ENCODE results near the gene SGF29.
"Not testable (repeated sequence)": the region's sequence is repeated elsewhere in the genome, so short reads cannot be mapped to it uniquely, and the experiment has no call there.

The SGF29 gene

DNA sequence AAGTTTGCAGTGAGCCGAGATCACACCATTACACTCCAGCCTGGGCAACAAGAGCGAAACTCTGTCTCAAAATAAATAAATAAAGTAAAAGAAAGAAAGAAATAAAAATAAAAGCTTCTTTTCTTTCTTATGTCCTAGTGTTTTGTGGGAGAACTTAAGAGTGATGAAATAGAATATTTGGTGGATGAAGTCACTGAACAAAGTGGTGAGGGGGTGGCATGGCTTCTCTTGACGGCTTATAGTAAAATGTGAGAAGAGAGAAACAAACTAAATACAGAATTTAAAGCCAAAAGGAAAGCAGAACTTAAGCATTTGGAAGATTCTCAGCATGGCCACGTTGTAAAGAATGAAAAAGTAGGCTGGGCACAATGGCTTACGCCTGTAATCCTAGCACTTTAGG lies 15.3 kb downstream of the SGF29 start:
- no peak for DNase-seq

DNA sequence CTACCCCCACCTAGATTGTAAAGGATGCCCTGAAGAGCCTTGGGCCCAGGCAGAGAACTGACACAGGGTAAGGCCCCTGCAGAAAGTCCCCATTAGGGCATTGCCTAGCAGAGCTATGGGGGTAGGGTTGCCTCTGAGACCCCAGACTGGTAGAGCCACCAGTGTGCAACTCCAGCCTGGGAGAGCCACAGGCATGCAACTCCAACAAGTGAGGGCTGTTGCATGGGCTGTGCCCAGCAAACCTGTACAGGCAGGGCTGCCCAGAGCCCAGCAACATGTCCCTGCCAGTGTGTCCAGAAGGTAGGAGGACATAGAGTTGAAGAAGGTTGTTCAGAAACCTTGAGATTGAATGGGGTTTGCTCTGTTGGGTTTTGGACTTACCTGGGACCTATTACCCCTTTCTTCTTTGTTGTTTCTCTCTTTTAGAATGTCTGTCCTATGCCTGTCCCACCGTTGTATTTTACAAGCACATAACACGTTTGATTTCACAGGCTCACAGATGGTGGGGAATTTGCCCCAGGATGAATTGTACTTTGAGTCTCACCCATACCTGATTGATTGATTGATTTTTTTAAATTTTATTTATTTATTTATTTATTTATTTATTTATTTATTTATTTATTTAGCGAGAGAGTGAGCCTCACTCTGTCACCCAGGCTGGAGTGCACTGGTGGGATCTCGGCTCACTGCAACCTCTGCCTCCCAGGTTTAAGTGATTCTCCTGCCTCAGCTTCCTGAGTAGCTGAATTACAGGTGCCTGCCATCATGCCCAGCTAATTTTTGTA lies 16.4 kb downstream of the SGF29 start:
- no peak for DNase-seq

DNA sequence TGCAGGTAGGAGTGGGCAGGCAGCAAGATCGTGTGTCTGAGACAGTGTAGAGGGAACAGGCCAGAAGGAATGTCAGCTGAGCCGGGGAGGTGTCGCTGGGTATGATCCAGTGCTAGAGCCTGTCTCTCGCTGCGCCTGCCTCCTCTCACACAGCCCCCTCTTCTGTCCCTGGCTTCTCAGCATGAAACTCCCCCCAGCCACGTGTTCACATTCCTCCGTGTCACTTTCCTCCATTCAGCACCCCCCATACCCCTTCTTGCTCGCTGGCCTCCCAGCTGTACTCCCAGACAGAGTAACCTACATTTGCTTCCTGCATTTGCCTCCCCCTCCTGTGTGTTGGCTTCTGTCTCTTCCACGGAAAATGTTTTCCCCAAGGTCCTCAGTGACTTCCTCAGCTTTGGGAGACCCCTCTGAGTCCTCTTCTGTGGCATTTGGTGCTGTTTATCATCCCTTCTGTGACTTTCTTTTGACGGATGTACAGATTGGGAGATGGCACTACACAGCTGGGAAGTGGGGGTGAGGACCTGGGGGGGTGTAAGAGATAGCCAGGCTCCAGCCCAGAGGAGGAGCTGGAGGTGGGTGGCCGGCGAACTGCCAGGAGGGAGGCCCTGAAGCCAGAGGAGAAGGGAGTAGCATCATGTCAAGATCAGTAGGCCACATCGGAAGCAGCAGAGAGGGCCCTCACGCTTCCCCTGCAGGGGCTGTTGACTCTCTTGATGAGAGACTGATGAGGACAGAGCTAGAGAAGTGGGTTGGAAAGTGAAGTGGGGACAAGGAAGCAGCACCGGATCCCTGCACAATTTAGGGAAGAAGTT lies 19.2 kb downstream of the SGF29 start:
- no peak for DNase-seq

DNA sequence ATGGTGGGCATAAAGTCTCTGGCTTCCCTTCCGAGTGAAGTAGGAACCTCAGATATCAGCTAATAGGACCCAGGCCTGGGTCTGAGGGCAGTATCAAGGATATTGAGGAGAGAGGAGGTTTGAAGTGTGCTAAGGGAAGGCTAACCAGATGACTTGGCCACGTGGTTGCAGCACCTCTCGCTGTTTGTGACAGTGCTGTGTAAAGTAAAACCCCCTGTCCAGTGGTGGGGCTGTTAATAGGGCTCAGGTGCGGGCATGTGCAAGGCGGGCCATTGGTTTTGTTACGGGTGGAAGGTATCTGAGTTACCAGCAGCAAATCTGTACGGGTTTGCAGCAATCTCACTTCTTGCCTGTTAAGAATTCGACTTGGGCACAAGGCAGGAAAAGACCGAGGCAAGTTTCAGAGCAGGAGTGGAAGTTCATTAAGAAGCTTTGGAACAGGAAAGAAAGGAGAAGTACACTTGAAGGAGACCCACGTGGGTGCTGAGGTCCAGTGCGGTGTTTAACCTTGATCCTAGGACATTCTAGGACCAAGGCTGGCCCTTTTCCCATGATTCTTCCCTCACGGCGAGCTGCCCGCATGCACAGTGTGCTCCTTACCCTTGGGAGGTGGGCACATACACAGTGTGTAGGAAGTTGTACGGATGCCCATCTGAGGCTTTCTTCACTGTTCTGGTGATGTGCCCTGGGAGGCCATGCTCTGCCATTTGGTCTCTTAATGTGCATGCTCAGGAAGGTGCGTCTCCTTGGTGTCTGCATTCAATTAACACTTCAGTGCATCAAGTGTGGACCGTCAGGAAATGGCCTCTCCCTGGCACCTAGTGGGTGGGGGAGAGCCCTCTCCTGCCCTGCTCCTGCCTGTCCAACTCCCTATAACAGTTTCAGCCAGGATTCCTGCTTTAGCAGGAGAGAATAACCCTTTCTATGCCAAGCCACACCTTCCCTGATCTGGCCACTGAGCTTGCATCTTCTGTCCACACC lies 20.3 kb downstream of the SGF29 start:
- no peak for DNase-seq

DNA sequence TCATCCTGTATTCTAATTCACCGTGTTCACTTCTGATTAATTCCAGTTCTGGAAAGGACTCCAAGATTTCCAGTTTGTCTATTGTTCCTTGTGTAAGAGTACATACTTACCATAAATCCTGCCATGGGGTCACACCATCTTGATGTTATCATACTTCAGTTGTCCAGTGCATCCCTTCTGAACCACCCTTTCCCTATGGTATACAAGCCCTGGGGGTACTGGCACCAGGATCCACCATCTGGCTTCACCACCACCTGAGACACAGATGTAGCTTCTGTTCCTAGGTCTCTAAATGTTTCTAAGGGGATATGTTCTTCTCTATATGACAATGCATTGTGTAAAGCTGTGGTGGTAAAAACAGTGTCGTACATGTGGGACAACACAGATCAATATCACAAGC lies 21.2 kb downstream of the SGF29 start:
- DNase-seq: no peak

DNA sequence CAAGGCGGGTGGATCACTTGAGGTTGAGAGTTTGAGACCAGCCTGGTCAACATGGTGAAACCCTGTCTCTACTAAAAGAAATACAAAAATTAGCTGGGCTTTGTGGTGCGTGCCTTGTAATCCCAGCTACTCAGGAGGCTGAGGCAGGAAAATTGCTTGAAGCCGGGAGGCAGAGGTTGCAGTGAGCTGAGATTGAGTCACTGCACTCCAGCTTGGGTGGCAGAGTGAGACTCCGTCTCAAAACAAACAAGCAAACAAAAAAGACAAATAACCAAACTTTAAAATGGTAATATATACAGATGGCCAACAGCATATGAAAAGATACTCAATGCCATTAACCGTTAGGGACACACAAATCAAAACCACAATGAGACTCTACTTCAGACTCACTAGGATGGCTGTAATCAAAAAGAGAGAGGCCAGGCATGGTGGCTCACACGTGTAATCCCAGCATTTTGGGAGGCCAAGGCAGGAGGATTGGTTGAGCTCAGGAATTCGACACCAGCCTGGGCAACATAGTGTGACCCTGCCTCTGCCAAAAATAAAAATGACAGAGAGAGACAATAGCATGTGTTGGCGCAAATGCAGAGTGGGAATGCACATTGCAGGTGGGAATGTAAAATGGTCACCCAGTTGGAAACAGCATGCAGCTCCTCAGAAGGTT lies 21.9 kb downstream of the SGF29 start:
- no peak for DNase-seq

DNA sequence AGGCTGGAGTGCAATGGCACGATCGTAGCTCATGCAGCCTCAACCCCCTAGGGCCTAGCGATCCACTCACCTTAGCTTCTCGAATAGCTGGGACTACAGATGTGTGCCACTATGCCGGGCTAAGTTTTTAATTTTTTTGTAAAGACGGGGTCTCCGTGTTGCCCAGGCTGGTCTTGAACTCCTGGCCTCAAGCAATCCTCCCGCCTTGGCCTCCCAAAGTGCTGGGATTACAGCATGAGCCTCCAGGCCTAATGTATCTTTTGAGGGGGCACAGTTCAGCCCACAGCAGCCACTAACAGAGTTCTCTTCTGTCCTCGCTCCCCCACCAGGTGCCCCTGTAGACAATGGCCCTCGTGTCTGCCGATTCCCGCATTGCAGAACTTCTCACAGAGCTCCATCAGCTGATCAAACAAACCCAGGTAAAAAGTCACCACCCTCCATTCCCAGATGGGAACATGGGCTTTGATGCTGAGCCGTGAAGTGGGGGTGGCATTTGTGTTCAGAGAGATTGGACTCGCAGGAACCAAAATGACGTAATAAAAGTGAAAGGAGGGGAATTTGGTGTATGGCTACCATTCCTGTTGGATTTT lies 27.1 kb downstream of the SGF29 start:
- DNase-seq: no peak

DNA sequence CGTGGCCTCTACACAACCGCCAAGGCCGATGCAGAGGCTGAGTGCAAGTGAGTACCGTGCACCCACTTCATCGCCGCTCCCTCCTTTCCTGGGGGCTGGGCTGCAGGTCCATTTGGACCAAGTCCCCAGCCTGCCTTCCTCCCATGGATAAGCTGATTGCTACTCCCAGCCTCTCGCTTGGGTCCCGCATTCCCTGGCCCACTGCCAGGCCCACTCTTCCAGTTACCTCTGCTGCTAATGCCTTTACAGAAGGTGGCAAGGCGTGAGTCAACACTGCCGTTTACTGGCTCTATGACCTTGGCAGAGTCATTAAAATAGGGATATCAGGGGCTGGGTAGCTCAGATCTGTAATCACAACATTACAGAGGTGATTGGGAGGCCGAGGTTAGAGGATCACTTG lies 32.0 kb downstream of the SGF29 start:
- no peak for DNase-seq

DNA sequence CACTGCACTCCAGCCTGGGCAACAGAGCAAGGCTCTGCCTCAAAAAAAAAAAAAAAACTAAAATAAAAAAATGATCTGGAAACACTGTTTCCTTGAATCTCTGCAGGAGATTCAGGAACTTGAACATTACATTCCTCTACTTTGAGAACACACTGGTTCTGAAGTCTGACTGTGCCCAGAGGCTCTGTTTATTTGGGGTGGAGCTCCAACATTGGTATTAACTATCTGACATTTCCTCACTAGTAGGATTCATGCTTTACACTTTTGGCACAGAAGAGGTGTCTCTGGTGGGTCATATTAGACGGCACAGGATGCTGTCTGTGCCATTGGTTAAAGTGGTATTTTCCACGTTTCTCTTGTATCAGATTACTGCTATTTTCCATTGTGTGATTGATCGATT lies 32.7 kb downstream of the SGF29 start:
- DNase-seq: no peak

DNA sequence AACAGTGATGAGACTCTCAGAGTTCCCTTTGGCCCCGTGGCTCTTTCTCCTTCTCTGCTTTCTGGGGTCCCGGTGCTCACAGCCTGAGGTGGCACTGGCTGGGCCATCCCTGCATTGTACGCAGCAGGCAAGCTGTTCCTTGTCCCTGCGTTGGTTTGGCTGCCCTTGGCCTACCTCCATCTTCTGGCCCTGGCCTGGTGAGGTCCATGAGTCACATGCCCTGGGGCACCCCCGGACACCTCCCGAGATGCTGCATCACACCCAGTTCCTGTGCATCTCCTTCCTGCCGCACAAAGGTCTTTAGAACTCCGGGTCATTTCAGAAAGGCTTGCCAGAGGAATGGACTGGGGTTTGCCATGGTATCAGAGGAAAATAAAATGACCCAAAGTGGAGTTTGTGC lies 33.7 kb downstream of the SGF29 start:
- DNase-seq: no peak

DNA sequence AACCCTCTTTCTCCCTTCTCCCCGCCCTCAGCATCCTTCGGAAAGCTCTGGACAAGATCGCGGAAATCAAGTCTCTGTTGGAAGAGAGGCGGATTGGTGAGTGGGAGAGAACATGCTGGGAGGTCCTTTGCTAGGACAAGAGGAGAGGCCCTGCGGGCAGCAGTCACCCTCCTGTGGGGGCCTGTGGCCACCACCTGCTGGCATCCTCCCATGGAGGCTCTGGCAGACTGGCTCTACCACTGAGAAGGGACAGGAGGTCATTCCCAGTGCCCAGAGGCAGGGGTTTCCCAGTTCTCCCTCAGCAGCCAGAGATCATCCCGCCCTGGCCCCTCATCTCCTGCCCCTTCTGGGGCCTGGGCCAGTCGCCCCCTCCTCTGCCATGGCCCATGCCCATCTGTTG lies 35.3 kb downstream of the SGF29 start:
- DNase-seq: no peak

DNA sequence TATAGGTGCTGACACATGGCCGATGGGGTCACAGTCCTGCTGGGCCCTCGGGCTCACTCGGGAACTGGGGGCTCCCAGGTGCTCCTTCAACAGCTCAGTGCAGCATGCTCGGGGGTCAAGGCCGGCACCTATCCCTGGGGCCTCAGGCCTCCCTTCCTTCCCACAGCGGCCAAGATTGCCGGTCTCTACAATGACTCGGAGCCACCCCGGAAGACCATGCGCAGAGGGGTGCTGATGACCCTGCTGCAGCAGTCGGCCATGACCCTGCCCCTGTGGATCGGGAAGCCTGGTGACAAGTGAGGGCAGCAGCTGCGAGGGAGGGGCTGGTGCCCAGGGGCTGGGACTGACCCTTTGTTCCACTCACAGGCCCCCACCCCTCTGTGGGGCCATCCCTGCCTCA lies 36.2 kb downstream of the SGF29 start:
- no peak for DNase-seq

DNA sequence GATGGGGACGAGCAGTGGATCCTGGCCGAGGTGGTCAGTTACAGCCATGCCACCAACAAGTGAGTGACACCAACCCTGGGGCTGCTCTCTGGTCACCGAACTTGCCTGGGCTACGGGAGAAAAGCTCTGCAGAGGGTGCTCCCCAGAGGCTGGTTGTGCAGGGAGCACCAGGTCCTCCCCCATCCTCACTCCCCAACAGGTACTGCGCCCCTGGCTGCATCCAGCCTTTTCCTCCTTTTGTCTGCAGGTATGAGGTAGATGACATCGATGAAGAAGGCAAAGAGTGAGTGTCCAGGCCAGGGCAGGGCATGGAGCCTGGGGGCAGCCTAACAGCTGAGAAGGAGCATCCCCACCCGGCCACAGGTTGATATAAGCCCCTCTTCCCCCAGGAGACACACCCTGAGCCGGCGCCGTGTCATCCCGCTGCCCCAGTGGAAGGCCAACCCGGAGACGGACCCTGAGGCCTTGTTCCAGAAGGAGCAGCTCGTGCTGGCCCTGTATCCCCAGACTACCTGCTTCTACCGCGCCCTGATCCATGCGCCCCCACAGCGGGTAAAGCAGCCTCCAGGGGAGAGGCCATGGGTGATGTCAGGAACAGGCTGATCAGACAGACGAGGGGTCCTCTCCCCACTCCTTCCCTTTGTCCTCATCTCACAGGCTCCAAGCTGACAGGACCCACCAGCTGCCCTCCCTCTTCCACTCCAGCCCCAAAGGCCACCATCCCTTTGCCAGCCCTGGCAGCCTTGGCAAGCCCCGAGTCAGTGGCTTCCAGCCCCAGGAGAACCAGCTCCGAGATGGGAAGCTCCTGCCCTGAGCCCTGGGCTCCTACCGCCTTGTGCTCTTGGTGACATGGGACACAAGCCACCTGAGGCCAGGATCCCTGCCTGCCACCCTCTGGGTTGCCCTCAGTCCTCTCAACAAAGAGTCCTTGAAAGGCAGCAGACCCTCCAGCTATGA lies 36.9 kb downstream of the SGF29 start:
- DNase-seq: no peak

DNA sequence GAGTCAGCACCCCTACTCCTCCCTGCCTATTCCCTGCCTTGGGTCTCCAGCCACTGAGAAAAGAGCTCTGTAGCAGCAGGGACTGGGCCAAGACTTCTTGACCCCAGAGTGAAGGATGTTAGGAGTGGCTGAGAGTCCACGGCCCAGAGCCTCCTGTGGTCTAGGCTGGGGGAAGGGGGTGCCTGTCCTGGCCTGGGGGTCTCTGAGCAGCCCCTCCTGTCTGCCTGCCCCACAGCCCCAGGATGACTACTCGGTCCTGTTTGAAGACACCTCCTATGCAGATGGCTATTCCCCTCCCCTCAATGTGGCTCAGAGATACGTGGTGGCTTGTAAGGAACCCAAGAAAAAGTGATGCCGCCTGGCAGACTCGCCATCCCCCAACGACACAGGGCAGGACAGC lies 37.6 kb downstream of the SGF29 start:
- DNase-seq: no peak

DNA sequence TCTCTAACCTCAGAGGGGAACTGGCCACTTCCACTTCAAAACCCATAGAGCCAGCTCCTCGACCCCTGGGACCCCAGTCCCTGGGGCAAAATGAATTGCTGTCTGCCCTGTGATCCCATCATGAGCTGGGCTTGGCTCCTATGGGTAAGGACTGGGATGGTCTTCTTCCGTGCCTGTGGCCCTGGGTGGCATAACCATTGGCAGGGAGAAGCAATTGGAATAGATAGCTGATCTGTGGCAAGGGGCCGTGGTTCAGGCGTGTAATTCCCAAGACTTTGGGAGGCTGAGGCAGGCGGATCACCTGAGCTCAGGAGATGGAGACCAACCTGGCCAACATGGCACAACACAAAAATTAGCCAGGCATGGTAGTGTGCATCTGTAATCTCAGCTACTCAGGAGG lies 38.8 kb downstream of the SGF29 start:
- no peak for DNase-seq

DNA sequence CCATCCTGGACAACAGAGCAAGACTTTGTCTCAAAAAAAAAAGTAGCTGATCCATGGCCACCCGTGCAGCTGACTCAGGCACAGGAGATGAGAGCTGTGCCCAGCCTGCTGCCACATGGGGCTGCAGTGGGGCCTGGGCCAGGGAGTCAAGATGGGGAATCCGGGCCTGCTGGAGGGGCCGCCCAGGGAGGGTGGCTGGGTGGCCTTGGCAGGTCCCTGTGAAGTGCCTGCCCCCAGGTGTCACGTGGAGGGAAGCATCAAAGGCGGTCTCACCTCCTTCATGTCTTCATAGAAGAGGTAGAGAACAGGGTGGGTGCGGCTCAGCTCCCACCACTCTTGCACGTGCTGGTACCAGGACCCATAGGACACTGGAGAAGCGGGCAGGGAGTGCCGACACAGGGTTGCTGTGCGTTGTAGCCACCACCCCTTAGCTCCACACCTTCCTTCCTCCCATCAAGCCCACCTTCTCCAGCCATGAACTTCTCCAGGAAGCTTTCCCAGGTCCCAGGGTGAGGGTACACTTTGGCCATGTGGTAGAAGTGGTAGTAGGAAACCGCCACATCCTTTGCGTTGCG lies 39.3 kb downstream of the SGF29 start:
- no peak for DNase-seq

DNA sequence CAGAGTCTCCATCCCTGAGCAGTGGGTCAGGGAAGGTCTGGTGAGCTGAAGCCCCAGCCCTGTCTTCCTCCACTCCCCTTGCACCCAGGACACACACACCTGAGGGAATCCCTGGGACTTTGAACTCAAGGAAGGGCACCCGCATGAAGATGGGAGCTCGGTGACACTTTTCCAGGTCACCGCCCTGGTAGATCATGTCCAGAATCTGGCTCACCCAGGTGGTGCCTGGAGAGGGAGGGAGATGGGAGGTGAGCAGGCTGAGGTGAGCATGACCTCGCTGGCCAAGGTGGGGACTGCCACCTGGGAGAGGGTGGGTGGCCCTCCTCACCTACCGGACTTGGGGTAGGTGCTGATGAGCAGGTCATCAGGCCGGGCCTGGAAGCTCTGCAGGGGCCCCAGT lies 41.7 kb downstream of the SGF29 start:
- not testable (repeated sequence) for DNase-seq

DNA sequence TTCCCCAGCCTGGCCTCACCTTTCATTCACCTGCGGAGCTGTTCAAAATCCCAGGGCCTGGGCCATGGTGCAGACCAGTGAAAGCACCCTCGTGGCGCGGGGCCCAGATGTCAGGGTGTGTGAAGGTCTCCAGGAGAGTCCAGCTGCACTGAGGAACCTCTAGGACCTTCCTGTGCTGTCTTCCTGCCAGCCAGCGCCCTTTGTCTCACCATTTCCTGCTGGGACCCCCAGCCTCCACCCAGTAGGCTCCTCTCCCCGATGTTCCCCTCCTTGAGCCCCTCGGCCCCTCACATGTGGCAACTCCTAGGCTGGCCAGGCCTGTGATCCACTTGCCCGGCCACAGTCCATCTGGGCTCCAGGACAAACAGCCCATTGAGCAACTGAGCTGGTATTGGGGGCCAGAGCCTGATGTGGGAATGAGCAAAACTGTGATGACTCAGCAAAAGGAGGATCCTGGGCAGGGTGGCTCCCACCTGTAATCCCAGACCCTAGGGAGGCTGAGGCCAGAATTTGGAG lies 42.5 kb downstream of the SGF29 start:
- no peak for DNase-seq

DNA sequence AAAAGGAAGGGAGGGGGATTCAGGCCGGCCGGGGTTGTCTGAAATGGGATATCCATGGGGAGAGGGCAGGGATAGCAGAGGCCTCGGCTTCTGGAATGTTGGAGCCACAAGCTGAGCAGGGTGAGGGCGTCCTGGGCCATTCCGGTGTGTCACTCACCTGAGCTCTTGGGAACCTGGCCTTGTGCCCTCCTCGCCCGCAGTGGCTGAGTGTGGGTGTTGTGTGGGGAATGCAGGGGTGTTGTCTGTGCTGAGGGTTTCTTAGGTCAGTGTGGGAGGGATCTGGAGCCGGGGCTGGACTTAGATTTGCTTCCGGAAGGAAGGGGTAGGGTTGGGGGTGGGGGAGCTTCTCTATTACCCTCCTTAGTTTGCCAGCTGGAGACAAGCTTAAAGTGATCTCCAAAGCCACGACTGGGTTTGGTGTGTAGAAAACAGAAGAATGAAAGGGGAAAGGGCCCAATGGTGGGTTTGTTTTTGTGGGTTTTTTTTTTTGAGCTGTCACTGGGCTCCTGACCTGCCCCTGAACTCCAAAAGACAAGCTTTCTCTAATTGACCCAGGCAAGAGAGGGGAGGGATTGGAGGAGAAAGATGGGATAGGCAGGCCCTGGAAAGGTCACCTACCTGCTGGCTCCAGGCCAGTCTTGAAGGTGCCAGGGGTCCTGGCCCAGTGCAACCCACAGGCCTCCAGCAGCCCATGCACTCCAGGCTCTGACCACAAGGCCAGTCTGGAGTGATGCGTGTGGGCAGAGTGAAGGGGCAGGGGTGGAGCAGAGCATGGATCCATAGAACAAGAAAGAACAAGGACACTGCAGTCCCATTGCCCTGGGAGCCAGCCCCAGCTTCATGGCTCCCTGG lies 43.3 kb downstream of the SGF29 start, which contains the start of gene SULT1A2:
Gene SULT1A2, minus strand, starts transcription at position 211 of the 852 bp plus-strand sequence. CDS start 1,120 bp downstream, outside the sequence.
- no peak for DNase-seq

Measured in stimulated activated CD4-positive, alpha-beta T cell treated with anti-CD3 and anti-CD28 coated beads, Interleukin-2, amount 100 ng/mL, for 48 hours (primary cell).